ENCODE measurements around the gene ZNF565.
"Not testable (repeated sequence)": the region's sequence is repeated elsewhere in the genome, so short reads cannot be mapped to it uniquely, and the experiment has no call there.

The ZNF565 gene

GRCh38 chr19:36149673-36150406, 64.6 kb downstream of the ZNF565 start:
- DNase-seq (ENCODE audit: low read depth) = no peak

- no peak for DNase-seq (ENCODE audit: low read depth)
Observed at GRCh38 chr19:36144624-36145023, 69.8 kb downstream of the ZNF565 start.

- DNase-seq (ENCODE audit: low read depth) = no peak
Observed at GRCh38 chr19:36142496-36142895, 72.0 kb downstream of the ZNF565 start.

GRCh38 chr19:36142046-36142445, 72.4 kb downstream of the ZNF565 start:
- DNase-seq (ENCODE audit: low read depth) = no peak

GRCh38 chr19:36141039-36141927, 73.2 kb downstream of the ZNF565 start:
- peak; percentile 72 for DNase-seq (ENCODE audit: low read depth)

- peak; percentile 43 for DNase-seq (ENCODE audit: low read depth)
Observed at GRCh38 chr19:36140304-36141038, 74.0 kb downstream of the ZNF565 start.

- DNase-seq (ENCODE audit: low read depth) = peak; percentile 86
Observed at GRCh38 chr19:36139473-36140303, 74.8 kb downstream of the ZNF565 start, which contains the start of gene CAPNS1. Gene CAPNS1, plus strand, starts transcription at chr19:36140066. Its CDS starts 946 bp downstream, at chr19:36141012.

- no peak for DNase-seq (ENCODE audit: low read depth)
Observed at GRCh38 chr19:36139120-36139472, 75.4 kb downstream of the ZNF565 start.

GRCh38 chr19:36136964-36137686, 77.3 kb downstream of the ZNF565 start:
- peak; percentile 61 for DNase-seq (ENCODE audit: low read depth)

- DNase-seq (ENCODE audit: low read depth) = not testable (repeated sequence)
Observed at GRCh38 chr19:36134867-36135266, 79.6 kb downstream of the ZNF565 start.

Data from amniotic epithelial cell (primary cell).